HG03095 (cell line): ENCODE measurements around the gene DEPDC4.
A peak's percentile ranks its signal among the peaks of the same experiment; 100 is the strongest.
"Not testable (repeated sequence)": the region's sequence is repeated elsewhere in the genome, so short reads cannot be mapped to it uniquely, and the experiment has no call there.

ENCODE experiments used
- ATAC-seq: cut with Tn5 transposase; IDR thresholded peaks from one replicate; pipeline ENCODE4 v1.9.1; 2021; ENCODE audit warnings: moderate library complexity; ENCODE audit not compliant: unreplicated experiment

Gene DEPDC4

GRCh38 chr12:100266835-100267602 is at the start of gene DEPDC4, which contains the start of gene SCYL2:
Gene DEPDC4 (minus strand): TSS chr12:100267079. CDS start chr12:100267076, 3 bp downstream.
Gene SCYL2 (plus strand): TSS chr12:100267177. CDS start chr12:100282971, 15,794 bp downstream.
- ATAC-seq, result peak; percentile 91

- no peak for ATAC-seq
Observed at GRCh38 chr12:100311317-100311716, 44.4 kb upstream of the DEPDC4 start.

GRCh38 chr12:100308138-100308537 is 41.3 kb upstream of the DEPDC4 start:
- ATAC-seq, result not testable (repeated sequence)

- ATAC-seq, result not testable (repeated sequence)
Observed at GRCh38 chr12:100304334-100304733, 37.5 kb upstream of the DEPDC4 start.

- no peak for ATAC-seq
Observed at GRCh38 chr12:100303831-100304230, 37.0 kb upstream of the DEPDC4 start.

GRCh38 chr12:100302081-100302480 is 35.2 kb upstream of the DEPDC4 start:
- no peak for ATAC-seq

GRCh38 chr12:100295764-100296555 is 29.1 kb upstream of the DEPDC4 start:
- no peak for ATAC-seq

GRCh38 chr12:100294366-100294765 is 27.5 kb upstream of the DEPDC4 start:
- ATAC-seq, result not testable (repeated sequence)

- ATAC-seq, result no peak
Observed at GRCh38 chr12:100293017-100293416, 26.1 kb upstream of the DEPDC4 start.

GRCh38 chr12:100290016-100290415 is 23.1 kb upstream of the DEPDC4 start:
- ATAC-seq, result no peak

- no peak for ATAC-seq
Observed at GRCh38 chr12:100289038-100289437, 22.2 kb upstream of the DEPDC4 start.

GRCh38 chr12:100284556-100284955 is 17.7 kb upstream of the DEPDC4 start:
- ATAC-seq, result not testable (repeated sequence)

- ATAC-seq, result no peak
Observed at GRCh38 chr12:100279607-100280244, 12.8 kb upstream of the DEPDC4 start.

GRCh38 chr12:100279159-100279558 is 12.3 kb upstream of the DEPDC4 start:
- no peak for ATAC-seq

- ATAC-seq, result no peak
Observed at GRCh38 chr12:100274291-100274690, 7.4 kb upstream of the DEPDC4 start.

- no peak for ATAC-seq
Observed at GRCh38 chr12:100273782-100274181, 6.9 kb upstream of the DEPDC4 start.

GRCh38 chr12:100268835-100269564 is 2.1 kb upstream of the DEPDC4 start:
- no peak for ATAC-seq

- ATAC-seq, result peak; percentile 14
Observed at GRCh38 chr12:100267603-100268281, 863 bp upstream of the DEPDC4 start.

GRCh38 chr12:100266585-100266834 is 369 bp downstream of the DEPDC4 start:
- ATAC-seq, result peak; percentile 85
